GM21529 (cell line): Measurements from ENCODE around the gene AOPEP.

Experiments used
- ATAC-seq: cut with Tn5 transposase; IDR thresholded peaks from one replicate; pipeline ENCODE4 v1.9.1; 2021; ENCODE audit not compliant: unreplicated experiment

AOPEP gene

GRCh38 chr9:94787266-94787665 lies 60.8 kb downstream of the AOPEP start:
- no peak for ATAC-seq

- ATAC-seq: no peak
These were observed 62.1 kb downstream of the AOPEP start for GRCh38 chr9:94788570-94789105.

GRCh38 chr9:94791435-94791834 lies 64.9 kb downstream of the AOPEP start:
- no peak for ATAC-seq

- no peak for ATAC-seq
These were observed 66.0 kb downstream of the AOPEP start for GRCh38 chr9:94792511-94792910.

GRCh38 chr9:94794476-94795167 lies 68.1 kb downstream of the AOPEP start:
- no peak for ATAC-seq

- no peak for ATAC-seq
These were observed 70.2 kb downstream of the AOPEP start for GRCh38 chr9:94796687-94797086.

- ATAC-seq: no peak
These were observed 71.7 kb downstream of the AOPEP start for GRCh38 chr9:94798201-94798600.

GRCh38 chr9:94798708-94799107 lies 72.2 kb downstream of the AOPEP start:
- no peak for ATAC-seq

- ATAC-seq: no peak
These were observed 73.2 kb downstream of the AOPEP start for GRCh38 chr9:94799578-94800264.

- no peak for ATAC-seq
These were observed 74.1 kb downstream of the AOPEP start for GRCh38 chr9:94800424-94801117.

- ATAC-seq: no peak
These were observed 74.7 kb downstream of the AOPEP start for GRCh38 chr9:94801234-94801633.

GRCh38 chr9:94801681-94802080 lies 75.2 kb downstream of the AOPEP start:
- no peak for ATAC-seq

GRCh38 chr9:94802251-94802650 lies 75.8 kb downstream of the AOPEP start:
- ATAC-seq: no peak

- ATAC-seq: peak; percentile 62
These were observed 76.3 kb downstream of the AOPEP start for GRCh38 chr9:94802793-94803192.

- no peak for ATAC-seq
These were observed 77.8 kb downstream of the AOPEP start for GRCh38 chr9:94804316-94804715.

- ATAC-seq: no peak
These were observed 78.6 kb downstream of the AOPEP start for GRCh38 chr9:94805051-94805489.

- ATAC-seq: no peak
These were observed 79.1 kb downstream of the AOPEP start for GRCh38 chr9:94805585-94805984.

- ATAC-seq: no peak
These were observed 79.9 kb downstream of the AOPEP start for GRCh38 chr9:94806307-94806893.

GRCh38 chr9:94807556-94807955 lies 81.1 kb downstream of the AOPEP start:
- ATAC-seq: no peak

GRCh38 chr9:94808926-94809700 lies 82.6 kb downstream of the AOPEP start:
- no peak for ATAC-seq

- ATAC-seq: no peak
These were observed 83.3 kb downstream of the AOPEP start for GRCh38 chr9:94809778-94810177.
